ENCODE data around the gene RTCB.

The RTCB gene

DNA sequence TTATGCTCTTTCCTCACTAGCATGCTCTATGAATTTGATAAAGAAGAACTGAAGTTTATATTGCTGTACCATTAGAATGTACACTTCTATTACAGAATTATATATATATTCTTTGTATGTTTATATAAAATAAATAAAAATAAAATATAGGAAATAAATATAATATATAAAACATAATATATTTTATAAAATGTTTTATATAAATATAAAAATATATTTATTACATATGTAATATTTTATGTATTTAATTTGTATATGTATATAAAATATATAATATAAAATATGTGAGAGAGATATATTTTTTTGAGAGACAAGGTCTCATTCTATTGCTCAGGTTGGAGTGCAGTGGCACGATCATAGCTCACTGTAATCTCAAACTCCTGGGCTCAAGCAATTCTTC lies 18.3 kb upstream of the RTCB start:
- Histone ChIP-seq H3K4me3 (ENCODE audit: low read depth in 1 of 2, low read length in 1 of 2) (no peak overlapping the region), H3K36me3 (no peaks in the 10 kb centered on the region), H3K27ac (no peak overlapping the region), H3K4me1 (ENCODE audit: control insufficient read depth in 1 of 2, insufficient read depth in 1 of 2, low read depth in 1 of 2, low read length in 1 of 2) (no peaks in the 10 kb centered on the region), H3K9me3 (no peaks in the 10 kb centered on the region), H3K27me3 (peaks cover 48% of the 10 kb centered on the region)
- TF ChIP-seq, protein P1, sequence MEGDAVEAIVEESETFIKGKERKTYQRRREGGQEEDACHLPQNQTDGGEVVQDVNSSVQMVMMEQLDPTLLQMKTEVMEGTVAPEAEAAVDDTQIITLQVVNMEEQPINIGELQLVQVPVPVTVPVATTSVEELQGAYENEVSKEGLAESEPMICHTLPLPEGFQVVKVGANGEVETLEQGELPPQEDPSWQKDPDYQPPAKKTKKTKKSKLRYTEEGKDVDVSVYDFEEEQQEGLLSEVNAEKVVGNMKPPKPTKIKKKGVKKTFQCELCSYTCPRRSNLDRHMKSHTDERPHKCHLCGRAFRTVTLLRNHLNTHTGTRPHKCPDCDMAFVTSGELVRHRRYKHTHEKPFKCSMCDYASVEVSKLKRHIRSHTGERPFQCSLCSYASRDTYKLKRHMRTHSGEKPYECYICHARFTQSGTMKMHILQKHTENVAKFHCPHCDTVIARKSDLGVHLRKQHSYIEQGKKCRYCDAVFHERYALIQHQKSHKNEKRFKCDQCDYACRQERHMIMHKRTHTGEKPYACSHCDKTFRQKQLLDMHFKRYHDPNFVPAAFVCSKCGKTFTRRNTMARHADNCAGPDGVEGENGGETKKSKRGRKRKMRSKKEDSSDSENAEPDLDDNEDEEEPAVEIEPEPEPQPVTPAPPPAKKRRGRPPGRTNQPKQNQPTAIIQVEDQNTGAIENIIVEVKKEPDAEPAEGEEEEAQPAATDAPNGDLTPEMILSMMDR (IDR thresholded peaks at IDR 0.05): no peak

DNA sequence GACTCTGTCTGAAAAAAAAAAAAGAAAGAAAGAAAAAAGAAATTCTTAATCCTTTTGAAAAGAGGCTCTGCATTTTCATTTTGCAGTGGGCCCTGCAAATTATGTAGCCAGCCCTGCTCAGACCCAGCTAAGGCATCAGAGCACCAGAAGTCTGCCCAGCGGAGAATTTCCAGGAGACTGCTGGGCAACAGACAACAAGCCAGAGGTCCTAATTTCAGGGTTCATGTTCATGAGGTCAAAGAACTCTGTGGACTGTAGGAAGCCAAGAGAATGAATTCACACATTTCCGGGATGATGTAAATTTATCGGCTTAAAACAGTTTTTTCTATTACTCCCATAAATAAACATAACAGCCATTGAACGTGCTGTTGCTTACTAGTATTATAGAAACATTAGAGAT lies 14.8 kb upstream of the RTCB start:
- Histone ChIP-seq H3K9me3 (no peaks in the 10 kb centered on the region), H3K36me3 (no peaks in the 10 kb centered on the region), H3K27ac (no peak overlapping the region), H3K27me3 (peaks cover 36% of the 10 kb centered on the region), H3K4me1 (ENCODE audit: control insufficient read depth in 1 of 2, insufficient read depth in 1 of 2, low read depth in 1 of 2, low read length in 1 of 2) (no peaks in the 10 kb centered on the region), H3K4me3 (ENCODE audit: low read depth in 1 of 2, low read length in 1 of 2) (no peak overlapping the region)
- TF ChIP-seq, protein P1 (IDR thresholded peaks at IDR 0.05): no peak

DNA sequence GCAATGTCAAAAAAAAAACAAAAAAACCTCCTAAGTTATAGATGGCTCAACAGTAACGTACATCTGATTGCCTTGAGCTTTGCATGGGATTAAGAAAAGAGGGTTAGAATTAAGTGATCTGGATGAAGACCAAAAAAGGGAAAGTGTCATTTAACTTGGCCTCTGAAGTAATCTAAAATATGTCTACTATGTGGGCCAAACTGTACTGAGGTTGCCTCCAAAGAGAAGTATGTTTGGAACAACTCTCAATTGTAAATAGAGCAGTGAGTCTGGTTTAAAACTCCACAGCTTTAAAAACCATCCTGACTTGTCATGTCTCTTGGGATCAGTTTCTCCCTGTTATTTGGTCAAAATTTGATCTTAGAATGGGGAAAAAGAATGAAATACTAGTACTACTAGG lies 11.6 kb upstream of the RTCB start:
- Histone ChIP-seq H3K9me3 (no peaks in the 10 kb centered on the region), H3K27ac (no peak overlapping the region), H3K4me3 (ENCODE audit: low read depth in 1 of 2, low read length in 1 of 2) (no peak overlapping the region), H3K4me1 (ENCODE audit: control insufficient read depth in 1 of 2, insufficient read depth in 1 of 2, low read depth in 1 of 2, low read length in 1 of 2) (no peaks in the 10 kb centered on the region), H3K27me3 (peaks cover 63% of the 10 kb centered on the region), H3K36me3 (no peaks in the 10 kb centered on the region)
- TF ChIP-seq, protein P1 (IDR thresholded peaks at IDR 0.05): no peak

DNA sequence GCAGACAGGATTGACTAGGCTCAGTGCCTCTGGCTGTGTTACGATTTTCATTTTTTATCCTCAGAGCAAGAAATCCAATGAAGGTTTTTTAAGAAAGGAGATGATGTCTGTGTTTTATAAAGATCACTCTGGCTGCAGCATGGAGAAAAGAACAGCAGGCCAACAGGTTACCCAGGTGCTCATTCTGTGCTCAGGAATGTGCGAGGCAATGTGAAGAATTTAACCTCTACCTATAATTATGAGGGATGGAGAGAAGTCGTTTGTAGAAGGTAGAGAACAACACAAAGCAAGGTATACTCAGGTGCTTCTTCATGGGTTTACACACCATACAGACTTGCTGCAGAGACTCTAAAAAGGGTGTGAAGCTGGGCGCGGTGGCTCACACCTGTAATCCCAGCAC lies 10.0 kb upstream of the RTCB start:
- Histone ChIP-seq H3K4me1 (ENCODE audit: control insufficient read depth in 1 of 2, insufficient read depth in 1 of 2, low read depth in 1 of 2, low read length in 1 of 2) (no peaks in the 10 kb centered on the region), H3K9me3 (no peaks in the 10 kb centered on the region), H3K36me3 (no peaks in the 10 kb centered on the region), H3K27ac (no peak overlapping the region), H3K27me3 (peaks cover 78% of the 10 kb centered on the region), H3K4me3 (ENCODE audit: low read depth in 1 of 2, low read length in 1 of 2) (no peak overlapping the region)
- TF ChIP-seq, protein P1 (IDR thresholded peaks at IDR 0.05): no peak

DNA sequence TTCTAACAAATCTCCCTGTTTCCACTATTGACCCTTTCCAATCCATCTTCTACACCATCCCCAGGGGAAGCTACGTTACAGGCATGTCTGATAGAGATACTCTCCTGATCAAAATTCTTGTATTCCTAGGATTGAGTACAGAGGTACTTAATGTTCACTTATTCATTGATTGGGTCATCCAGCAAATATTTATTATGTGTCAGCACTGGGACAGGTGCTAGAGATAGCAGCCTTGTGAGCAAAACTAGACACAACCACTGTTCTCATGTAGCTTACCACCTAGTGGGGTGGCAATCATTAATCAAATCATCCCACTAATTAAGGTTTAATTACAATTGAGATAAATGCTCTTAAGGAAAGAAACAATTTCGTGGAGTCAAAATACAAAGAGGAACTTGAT lies 9.4 kb upstream of the RTCB start:
- Histone ChIP-seq H3K4me1 (ENCODE audit: control insufficient read depth in 1 of 2, insufficient read depth in 1 of 2, low read depth in 1 of 2, low read length in 1 of 2) (no peaks in the 10 kb centered on the region), H3K27ac (no peak overlapping the region), H3K36me3 (no peaks in the 10 kb centered on the region), H3K9me3 (no peaks in the 10 kb centered on the region), H3K27me3 (peaks cover 82% of the 10 kb centered on the region), H3K4me3 (ENCODE audit: low read depth in 1 of 2, low read length in 1 of 2) (no peak overlapping the region)
- TF ChIP-seq, protein P1 (IDR thresholded peaks at IDR 0.05): no peak

DNA sequence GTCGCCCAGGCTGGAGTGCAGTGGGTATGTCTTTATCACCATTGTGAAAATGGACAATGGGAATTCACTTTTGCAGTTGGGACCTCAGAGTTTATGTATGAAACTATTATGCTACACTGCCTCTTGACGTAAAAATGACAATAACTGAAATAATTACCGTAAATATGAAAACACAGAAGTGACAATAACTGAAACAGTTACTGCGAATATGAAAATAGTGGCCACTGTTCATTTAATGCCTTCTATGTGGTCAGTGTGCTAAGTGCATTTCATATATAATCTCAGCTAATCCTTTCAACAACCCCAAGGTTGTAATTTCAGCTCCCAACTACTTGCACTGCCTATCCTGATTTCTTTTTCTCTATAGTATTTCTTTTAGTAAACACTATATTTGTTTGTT lies 5.9 kb upstream of the RTCB start:
- H3K27ac ChIP-seq: no peak overlapping the region
- H3K4me1 ChIP-seq (ENCODE audit: control insufficient read depth in 1 of 2, insufficient read depth in 1 of 2, low read depth in 1 of 2, low read length in 1 of 2): no peaks in the 10 kb centered on the region
- no peaks in the 10 kb centered on the region for H3K36me3 ChIP-seq
- TF ChIP-seq, protein P1 (IDR thresholded peaks at IDR 0.05): no peak
- peaks cover 75% of the 10 kb centered on the region for H3K27me3 ChIP-seq
- H3K4me3 ChIP-seq (ENCODE audit: low read depth in 1 of 2, low read length in 1 of 2): no peak overlapping the region
- H3K9me3 ChIP-seq: no peaks in the 10 kb centered on the region
